ENCODE results near the gene CELSR1.

DNA sequence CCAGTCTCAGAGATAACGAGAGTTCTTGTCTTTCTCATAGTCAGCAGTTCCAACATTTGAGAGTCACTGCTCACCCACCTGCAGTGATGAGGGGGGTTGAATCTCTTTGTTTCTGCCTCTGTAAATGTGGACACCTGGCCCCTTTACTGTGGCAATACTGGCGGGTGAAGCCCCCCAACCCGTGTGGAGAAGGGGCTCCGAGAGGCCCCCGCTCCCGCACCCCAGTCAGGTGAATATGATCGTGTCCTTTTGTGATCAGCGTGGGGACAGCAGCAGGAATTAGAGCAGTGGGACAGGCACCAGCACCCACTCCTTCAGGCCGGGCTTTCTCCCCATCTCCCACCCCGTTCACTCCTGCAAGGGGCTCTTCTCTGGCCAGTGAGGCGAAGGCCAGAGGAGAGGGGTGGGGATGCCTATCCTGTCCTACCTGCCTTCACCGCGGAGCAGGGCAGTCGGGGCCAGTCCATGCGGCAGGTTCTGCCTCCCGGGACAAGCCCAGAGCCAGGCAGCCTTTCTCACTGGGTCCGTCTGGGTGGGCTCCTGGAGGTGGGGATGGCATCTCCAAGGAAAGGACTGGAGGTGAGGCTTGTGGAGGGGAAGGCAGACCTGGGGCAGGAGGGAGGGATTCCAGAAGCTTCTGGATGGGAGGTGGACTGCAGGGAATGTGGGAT, 12.7 kb upstream of the CELSR1 start:
- TF ChIP-seq, protein P1, sequence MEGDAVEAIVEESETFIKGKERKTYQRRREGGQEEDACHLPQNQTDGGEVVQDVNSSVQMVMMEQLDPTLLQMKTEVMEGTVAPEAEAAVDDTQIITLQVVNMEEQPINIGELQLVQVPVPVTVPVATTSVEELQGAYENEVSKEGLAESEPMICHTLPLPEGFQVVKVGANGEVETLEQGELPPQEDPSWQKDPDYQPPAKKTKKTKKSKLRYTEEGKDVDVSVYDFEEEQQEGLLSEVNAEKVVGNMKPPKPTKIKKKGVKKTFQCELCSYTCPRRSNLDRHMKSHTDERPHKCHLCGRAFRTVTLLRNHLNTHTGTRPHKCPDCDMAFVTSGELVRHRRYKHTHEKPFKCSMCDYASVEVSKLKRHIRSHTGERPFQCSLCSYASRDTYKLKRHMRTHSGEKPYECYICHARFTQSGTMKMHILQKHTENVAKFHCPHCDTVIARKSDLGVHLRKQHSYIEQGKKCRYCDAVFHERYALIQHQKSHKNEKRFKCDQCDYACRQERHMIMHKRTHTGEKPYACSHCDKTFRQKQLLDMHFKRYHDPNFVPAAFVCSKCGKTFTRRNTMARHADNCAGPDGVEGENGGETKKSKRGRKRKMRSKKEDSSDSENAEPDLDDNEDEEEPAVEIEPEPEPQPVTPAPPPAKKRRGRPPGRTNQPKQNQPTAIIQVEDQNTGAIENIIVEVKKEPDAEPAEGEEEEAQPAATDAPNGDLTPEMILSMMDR (IDR thresholded peaks at IDR 0.05): no peak
- TF ChIP-seq POLR2A (IDR thresholded peaks at IDR 0.05): no peak

Data from ovary (tissue), 3 donors.